ENCODE data around the gene HAPLN3.
A peak's percentile ranks its signal among the peaks of the same experiment; 100 is the strongest.

HAPLN3 gene

GRCh38 chr15:88891540-88892254 lies 3.6 kb downstream of the HAPLN3 start:
- no peak for DNase-seq

GRCh38 chr15:88890495-88890894 lies 4.8 kb downstream of the HAPLN3 start:
- DNase-seq, result no peak

GRCh38 chr15:88888719-88889118 lies 6.6 kb downstream of the HAPLN3 start:
- DNase-seq, result no peak

GRCh38 chr15:88887068-88887580 lies 8.2 kb downstream of the HAPLN3 start:
- DNase-seq, result no peak

- no peak for DNase-seq
Measured at GRCh38 chr15:88882785-88883184, 12.6 kb downstream of the HAPLN3 start.

GRCh38 chr15:88881775-88882174 lies 13.6 kb downstream of the HAPLN3 start:
- DNase-seq, result no peak

GRCh38 chr15:88880944-88881740 lies 14.2 kb downstream of the HAPLN3 start:
- no peak for DNase-seq

GRCh38 chr15:88878720-88879184 lies 16.6 kb downstream of the HAPLN3 start:
- DNase-seq, result peak; percentile 79

GRCh38 chr15:88877906-88878305 lies 17.4 kb downstream of the HAPLN3 start:
- no peak for DNase-seq

GRCh38 chr15:88877415-88877814 lies 17.9 kb downstream of the HAPLN3 start:
- DNase-seq, result no peak

- DNase-seq, result no peak
Measured at GRCh38 chr15:88876573-88876972, 18.8 kb downstream of the HAPLN3 start.

GRCh38 chr15:88874684-88875083 lies 20.7 kb downstream of the HAPLN3 start:
- DNase-seq, result no peak

GRCh38 chr15:88874275-88874674 lies 21.1 kb downstream of the HAPLN3 start:
- DNase-seq, result no peak

- no peak for DNase-seq
Measured at GRCh38 chr15:88873786-88874185, 21.6 kb downstream of the HAPLN3 start.

- DNase-seq, result no peak
Measured at GRCh38 chr15:88872706-88873105, 22.6 kb downstream of the HAPLN3 start.

- DNase-seq, result no peak
Measured at GRCh38 chr15:88872106-88872505, 23.2 kb downstream of the HAPLN3 start.

- DNase-seq, result no peak
Measured at GRCh38 chr15:88871313-88871712, 24.0 kb downstream of the HAPLN3 start.

GRCh38 chr15:88866295-88866881 lies 29.0 kb downstream of the HAPLN3 start:
- no peak for DNase-seq

GRCh38 chr15:88865498-88866099 lies 29.7 kb downstream of the HAPLN3 start:
- no peak for DNase-seq

- DNase-seq, result no peak
Measured at GRCh38 chr15:88864861-88865497, 30.4 kb downstream of the HAPLN3 start.

GRCh38 chr15:88863412-88863811 lies 31.9 kb downstream of the HAPLN3 start:
- no peak for DNase-seq

GRCh38 chr15:88860212-88860611 lies 35.1 kb downstream of the HAPLN3 start:
- DNase-seq, result no peak

- no peak for DNase-seq
Measured at GRCh38 chr15:88859550-88859949, 35.8 kb downstream of the HAPLN3 start.
